ENCODE results near the gene SLC18A2.
"Not testable (repeated sequence)": the region's sequence is repeated elsewhere in the genome, so short reads cannot be mapped to it uniquely, and the experiment has no call there.

Gene SLC18A2

DNA sequence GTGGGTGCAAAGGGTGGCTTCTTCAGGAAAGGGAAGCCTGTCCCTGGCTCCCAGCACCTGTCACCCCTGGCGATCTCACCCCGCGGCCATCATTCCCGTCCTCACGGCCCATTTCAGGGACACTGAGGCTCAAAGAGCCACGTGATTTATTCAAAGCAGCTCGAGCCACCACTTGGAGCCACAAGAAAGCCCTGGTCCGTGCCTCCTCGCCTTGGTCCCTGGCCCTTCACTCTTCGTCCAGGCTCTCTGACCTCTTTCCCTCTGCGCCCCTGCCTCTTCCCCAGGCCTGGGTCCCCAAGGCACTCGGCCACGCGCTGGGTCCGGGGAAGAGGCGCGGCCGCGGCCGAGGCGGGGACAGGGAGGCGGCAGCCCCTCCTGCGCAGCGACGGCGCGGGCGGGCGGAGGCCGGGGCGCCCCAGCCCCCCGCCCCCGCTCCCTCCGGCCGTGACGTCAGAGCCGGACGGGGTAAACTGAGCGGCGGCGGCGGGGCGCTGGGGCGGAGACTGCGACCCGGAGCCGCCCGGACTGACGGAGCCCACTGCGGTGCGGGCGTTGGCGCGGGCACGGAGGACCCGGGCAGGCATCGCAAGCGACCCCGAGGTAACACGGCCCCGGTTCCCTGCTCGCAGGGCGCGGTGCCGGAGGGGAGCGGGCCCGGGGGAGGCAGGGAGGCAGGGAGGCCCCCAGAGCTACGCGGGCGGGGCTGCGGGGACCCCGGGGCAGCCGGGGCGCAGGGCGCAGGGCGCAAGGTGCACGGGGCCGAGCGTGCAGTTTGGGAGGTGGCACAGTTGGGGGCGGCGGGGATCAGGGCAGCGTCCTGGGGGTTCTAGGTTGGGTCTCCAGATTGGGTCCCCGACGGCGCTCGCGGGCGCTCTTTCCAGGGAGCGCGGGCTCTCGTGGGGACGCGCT, at the start of gene SLC18A2:
TSS of gene SLC18A2 (plus strand) at position 494 of the 909 bp plus-strand sequence. CDS start 580 bp downstream, outside the sequence.
- DNase-seq, result no peak

DNA sequence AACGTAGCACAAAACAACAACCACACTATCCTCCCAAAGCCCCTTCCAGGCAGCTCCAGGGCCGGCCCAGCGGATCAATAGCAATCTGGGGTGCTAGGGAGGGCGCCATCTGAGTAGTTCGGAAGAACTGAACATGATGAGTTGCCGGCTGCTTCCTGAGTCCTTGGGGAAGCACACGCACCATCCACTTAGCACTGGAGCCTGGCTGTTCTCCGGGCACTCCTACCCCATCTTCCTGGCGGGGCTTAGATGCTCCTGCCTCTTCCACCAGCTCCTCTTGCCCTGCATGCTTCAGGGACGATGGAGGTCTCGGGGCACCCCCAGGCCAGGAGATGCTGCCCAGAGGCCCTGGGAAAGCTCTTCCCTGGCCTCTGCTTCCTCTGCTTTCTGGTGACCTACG, 43.7 kb upstream of the SLC18A2 start, which contains the start of gene KCNK18:
TSS of gene KCNK18 (plus strand) at position 301 of the 400 bp plus-strand sequence. CDS start at position 301, 0 bp downstream.
- no peak for DNase-seq

GRCh38 chr10:117198088-117198487, 42.8 kb upstream of the SLC18A2 start:
- no peak for DNase-seq

DNA sequence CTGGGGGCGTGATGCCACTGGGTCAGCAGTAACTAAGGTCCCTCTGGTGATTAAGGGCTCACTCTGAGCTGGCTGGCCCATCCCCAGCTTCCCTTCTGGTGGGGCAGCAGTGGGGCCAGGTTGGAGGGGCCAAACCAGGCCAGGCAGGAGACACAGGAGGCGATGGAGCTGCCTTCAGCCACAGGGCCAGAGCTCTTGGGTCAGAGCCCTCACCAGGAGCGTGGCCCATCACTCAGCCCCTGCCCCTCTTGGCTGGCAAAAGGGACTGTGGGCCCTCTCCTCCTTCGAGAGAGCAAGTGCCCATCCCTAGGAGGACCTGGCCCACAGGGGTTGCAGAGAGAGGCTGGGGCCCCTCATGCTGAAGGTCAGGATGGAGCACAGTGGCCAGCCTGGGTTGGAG, 39.1 kb upstream of the SLC18A2 start:
- DNase-seq, result no peak

DNA sequence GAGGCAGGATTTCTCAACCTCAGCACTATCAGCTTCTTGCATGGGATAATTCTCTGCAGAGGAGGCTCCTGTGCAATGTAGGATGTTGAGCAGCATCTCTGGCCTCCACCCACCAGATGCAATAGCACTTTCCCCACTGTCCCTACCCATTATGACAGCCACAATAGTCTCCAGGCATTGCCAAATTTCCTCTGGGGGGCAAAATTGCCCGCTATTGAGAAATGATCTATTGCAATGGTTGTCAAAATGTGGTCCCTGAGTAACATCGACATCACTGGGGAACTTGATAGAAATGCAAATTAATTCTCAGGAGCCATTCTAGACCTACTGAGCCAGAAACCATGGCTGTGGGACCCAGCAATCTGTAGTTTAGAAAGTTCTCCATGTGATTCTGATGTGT, 36.6 kb upstream of the SLC18A2 start:
- no peak for DNase-seq

DNA sequence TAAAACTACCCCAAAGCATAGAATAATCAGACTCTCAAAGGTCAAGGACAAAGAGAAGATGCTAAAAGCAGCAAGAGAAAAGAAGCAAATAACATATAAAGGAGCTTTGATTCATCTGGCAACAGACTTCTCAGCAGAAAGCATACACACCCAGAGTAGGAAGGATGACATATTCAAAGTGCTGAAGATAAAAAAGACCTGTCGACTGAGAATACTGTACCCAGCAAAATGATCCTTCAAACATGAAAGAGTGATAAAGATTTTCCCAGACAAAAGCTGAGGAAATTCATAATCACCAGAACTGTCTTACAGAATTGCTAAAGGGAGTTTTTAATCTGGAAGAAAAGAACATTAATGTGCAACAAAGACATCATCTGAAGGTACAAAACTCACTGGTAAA, 28.7 kb upstream of the SLC18A2 start:
- DNase-seq, result no peak

- no peak for DNase-seq
Measured at GRCh38 chr10:117214401-117214800, 26.5 kb upstream of the SLC18A2 start.

GRCh38 chr10:117215079-117215478, 25.8 kb upstream of the SLC18A2 start:
- no peak for DNase-seq

DNA sequence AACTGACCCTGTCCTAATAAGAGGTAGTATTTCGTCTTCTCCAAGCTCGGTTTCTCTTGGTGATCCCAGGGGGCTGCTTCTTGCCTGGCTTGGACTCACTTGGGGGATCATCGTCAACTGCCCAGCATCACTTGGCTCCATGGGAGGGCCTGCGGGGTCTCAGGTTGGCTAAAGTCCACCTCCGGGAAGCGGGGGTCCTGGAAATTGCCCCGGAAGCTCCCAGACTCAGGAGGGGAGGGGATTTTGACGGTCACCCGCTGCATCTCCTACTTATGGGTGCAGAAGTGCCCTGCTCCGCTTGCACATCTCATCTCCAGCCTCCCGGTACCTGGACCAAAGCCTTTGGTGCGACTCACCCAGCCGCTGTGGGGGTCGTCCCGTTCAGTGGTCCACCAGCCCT, 24.9 kb upstream of the SLC18A2 start:
- DNase-seq, result no peak

DNA sequence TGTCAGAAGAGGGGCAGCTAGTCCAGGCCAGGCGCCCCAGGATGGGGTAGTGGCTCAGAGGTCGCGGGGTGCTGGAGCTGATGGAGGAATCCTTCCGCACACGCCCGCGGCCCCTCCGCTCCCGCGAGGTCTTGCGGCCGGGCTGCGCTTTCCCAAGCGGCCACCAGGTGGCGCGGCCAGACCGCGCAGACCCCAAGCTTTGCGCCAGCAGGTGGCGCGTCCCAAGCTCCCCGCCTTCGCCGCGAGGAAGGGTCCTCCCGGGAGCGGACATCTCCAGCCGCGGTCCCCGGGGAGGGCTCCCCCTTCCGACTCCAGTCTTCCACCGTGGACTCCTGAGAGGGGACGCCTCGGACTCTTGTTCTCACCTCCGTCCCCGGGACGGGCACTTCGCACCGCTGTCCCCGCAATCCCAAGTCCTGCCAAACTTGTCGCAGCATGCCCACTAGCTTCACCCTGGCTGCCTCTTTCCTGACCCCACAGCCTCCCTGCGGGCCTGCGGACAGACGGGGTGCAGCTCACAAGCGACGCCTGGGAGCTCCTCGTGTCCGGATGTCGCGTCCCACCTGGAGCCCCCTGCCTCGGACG, 24.2 kb upstream of the SLC18A2 start:
- peak; percentile 41 to 61 (median 46) for DNase-seq

DNA sequence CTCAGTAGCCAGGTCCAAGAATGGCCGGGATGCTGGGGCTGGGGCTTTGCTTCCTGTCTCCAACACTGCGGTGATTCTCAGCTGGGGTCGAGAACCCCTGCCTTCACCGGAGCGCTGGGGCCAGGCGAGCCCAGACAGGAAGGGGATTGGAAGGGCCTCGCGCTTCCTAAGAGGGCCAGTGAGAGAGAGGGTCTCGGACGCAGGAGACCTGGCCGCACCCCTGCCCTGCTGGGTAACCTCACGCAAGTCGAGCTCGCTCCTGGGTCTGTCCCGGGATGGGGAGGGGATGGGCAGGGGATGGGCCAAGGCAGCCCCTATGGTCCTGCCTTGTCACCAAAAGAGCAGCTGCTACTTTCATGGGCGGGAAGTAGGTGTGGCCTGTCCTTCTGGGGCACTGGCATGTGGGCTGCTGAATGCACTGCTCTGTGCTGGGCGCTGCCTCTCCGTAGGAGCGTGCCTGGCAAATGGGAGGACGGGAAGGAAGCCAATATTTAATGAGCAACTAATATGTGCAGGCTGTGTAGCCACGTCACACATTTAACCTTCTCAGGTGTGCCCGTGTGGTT, 23.6 kb upstream of the SLC18A2 start:
- DNase-seq, result no peak

GRCh38 chr10:117218654-117219053, 22.3 kb upstream of the SLC18A2 start:
- no peak for DNase-seq

DNA sequence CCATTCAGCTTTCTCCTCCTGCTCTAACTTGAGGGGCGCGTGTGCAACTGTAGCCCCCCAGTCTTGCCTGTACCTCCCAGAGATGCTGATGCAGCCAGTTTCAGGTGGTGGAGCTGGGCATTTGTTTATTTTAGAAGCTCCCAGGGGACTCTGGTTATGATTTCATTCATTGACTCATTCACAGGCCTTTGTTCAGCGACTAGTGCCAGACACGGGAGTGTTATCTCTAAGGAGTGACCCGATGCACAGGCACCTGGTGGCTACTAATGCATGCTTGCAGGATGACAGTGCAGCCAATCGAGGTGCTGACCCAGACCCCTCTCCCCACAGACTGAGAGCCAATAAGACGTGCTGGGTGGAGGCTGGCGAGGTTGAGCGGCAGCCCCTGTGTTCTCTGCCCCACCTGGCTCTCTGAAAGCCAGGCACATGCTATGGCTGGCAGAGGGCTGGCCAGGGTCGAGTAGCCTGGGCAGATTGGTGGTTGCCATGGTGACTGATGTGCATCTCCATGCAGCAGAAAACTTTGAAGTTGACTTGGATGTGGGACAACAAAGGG, 19.7 kb upstream of the SLC18A2 start:
- no peak for DNase-seq

- no peak for DNase-seq
Measured at GRCh38 chr10:117222552-117222951, 18.4 kb upstream of the SLC18A2 start.

- no peak for DNase-seq
Measured at GRCh38 chr10:117222976-117223692, 17.8 kb upstream of the SLC18A2 start.

- no peak for DNase-seq
Measured at GRCh38 chr10:117223693-117224430, 17.1 kb upstream of the SLC18A2 start.

- DNase-seq, result no peak
Measured at GRCh38 chr10:117224881-117225280, 16.0 kb upstream of the SLC18A2 start.

DNA sequence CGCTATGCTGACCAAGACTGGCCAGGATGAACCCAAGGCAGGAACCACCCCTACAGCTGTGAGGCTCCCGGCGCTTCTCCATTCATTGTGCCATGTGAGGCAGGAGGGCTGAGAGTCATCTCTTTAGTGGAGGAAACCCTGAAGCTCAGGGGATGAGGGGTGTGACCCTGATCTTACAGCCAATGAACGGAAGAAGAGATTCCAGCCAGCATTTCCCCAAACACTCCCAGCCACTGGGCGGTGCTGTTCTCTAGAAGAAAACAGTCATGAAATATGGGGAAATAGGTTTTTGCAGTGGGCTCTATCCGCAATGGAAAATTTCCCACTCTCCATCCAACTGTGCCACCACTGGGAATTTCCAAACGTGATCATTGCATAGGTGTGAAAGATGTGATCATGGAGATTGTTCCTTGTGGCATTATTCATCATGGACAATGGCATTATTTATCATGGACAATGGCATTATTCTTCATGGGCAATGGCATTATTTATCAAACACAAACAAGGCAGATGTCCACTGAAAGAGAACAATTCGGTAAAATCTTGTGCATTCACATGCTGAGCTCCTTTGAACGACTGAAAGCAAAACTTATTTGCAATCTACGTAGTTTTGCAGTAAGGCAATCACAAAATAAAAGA, 14.0 kb upstream of the SLC18A2 start:
- no peak for DNase-seq

DNA sequence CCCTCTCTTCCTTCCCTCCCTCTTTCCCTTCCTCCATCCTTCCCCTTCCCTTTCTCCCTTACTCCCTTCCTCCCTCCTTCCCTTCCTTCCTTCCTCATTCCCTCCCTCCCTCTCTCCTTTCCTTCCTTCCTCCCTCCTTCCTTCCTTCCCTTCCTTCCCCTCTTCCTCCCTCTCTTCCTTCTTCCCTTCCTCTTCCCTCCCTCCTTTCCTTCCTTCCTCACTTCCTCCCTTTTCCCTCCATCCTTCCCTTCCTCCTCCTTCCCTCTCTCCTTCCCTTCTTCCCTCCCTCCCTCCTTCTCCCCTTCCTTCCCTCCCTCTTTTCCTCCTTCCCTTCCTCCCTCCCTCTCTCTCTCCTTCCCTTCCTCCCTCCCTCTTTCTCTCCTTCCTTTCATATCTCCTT, 12.7 kb upstream of the SLC18A2 start:
- no peak for DNase-seq

- DNase-seq, result not testable (repeated sequence)
Measured at GRCh38 chr10:117230107-117230506, 10.8 kb upstream of the SLC18A2 start.

GRCh38 chr10:117237401-117237991, 3.4 kb upstream of the SLC18A2 start:
- no peak for DNase-seq

Data from activated CD4-positive, CD25-positive, alpha-beta regulatory T cell (primary cell).